GM23248 (cell line): ENCODE measurements around the gene MXRA8. TPM values are rescaled to one million over a fixed set of nuclear protein-coding genes. Genes with fewer than 3 reads are reported as not detected.

ENCODE experiments used
- DNase-seq: peaks from one replicate; pipeline ENCODE4 v3.0.0-alpha.2; 2015
- H2AFZ ChIP-seq: fragments of 200-600 bp; sonication (generic); 2 replicates; pipeline ENCODE4 v1.6.1; 2016; ENCODE audit warnings: antibody characterized with exemption
- H3F3A ChIP-seq: fragments of 200-600 bp; sonication (generic); 2 replicates; pipeline ENCODE4 v1.6.1; 2016; ENCODE audit warnings: mild to moderate bottlenecking, antibody characterized with exemption, mixed run types; ENCODE audit not compliant: insufficient read depth
- H3K27ac ChIP-seq: fragments of 200-600 bp; sonication (generic); 2 replicates; pipeline ENCODE4 v1.5.1; 2016; ENCODE audit warnings: mild to moderate bottlenecking
- H3K27me3 ChIP-seq: fragments of 200-600 bp; sonication (generic); replicated peaks from 2 replicates; pipeline ENCODE4 v1.6.1; 2016; ENCODE audit warnings: mild to moderate bottlenecking; ENCODE audit not compliant: insufficient read depth
- H3K36me3 ChIP-seq: fragments of 200-600 bp; sonication (generic); 2 replicates; pipeline ENCODE4 v1.6.1; 2016; ENCODE audit warnings: low read depth, mild to moderate bottlenecking
- H3K4me1 ChIP-seq: fragments of 200-600 bp; sonication (generic); 2 replicates; pipeline ENCODE4 v1.6.1; 2016; ENCODE audit warnings: mild to moderate bottlenecking; ENCODE audit not compliant: insufficient read depth
- H3K4me2 ChIP-seq: fragments of 200-600 bp; sonication (generic); one replicate; pipeline ENCODE4 v1.6.1; 2016; ENCODE audit warnings: mild to moderate bottlenecking; ENCODE audit not compliant: unreplicated experiment
- H3K4me3 ChIP-seq: fragments of 200-600 bp; sonication (generic); 2 replicates; pipeline ENCODE4 v1.5.1; 2016; ENCODE audit warnings: mild to moderate bottlenecking
- H3K79me2 ChIP-seq: fragments of 200-600 bp; sonication (generic); 2 replicates; pipeline ENCODE4 v1.6.1; 2016; ENCODE audit warnings: mild to moderate bottlenecking; ENCODE audit not compliant: insufficient read depth
- H3K9ac ChIP-seq: fragments of 200-600 bp; sonication (generic); 2 replicates; pipeline ENCODE4 v1.6.1; 2016; ENCODE audit warnings: mild to moderate bottlenecking
- H3K9me2 ChIP-seq: fragments of 200-600 bp; sonication (generic); 2 replicates; pipeline ENCODE4 v1.6.1; 2016; ENCODE audit warnings: mixed run types, mild to moderate bottlenecking, moderate library complexity; ENCODE audit not compliant: insufficient read depth
- H3K9me3 ChIP-seq: fragments of 200-600 bp; sonication (generic); one replicate; pipeline ENCODE4 v1.6.1; 2017; ENCODE audit warnings: low read depth
- H4K20me1 ChIP-seq: fragments of 200-600 bp; sonication (generic); 2 replicates; pipeline ENCODE4 v1.6.0; 2016; ENCODE audit not compliant: insufficient read depth
- EZH2 ChIP-seq: fragments of 200-600 bp; sonication (generic); IDR thresholded peaks from 2 replicates; pipeline ENCODE4 v1.6.1; 2018; ENCODE audit warnings: antibody characterized with exemption, mild to moderate bottlenecking; ENCODE audit not compliant: insufficient read depth, poor library complexity, severe bottlenecking
- EZH2phosphoT487 ChIP-seq: fragments of 200-600 bp; sonication (generic); IDR thresholded peaks from 2 replicates; pipeline ENCODE4 v1.6.1; 2018; ENCODE audit warnings: antibody characterized with exemption, moderate library complexity, mild to moderate bottlenecking, low read depth; ENCODE audit not compliant: insufficient read depth
- WGBS, 2 experiments: methylation state at CpG; one replicate each; pipeline ENCODE4 v1.1.6; 2015 to 2017; ENCODE audit warnings: low lambda C conversion rate in 2 of 2, low coverage in 1 of 2; ENCODE audit errors: missing lambda C conversion rate in 2 of 2; 5-methylcytosine and 5-hydroxymethylcytosine counted together
- in situ Hi-C: fragments of 300-500 bp; cut with MboI; formaldehyde crosslinking; loops from 2 replicates; pipeline ENCODE4 v1.15.0; 2020
- polyA plus RNA-seq: library from polyadenylated mRNA; unstranded; fragments of >200 nt; fragmentation: Nextera tagmentation; extraction: Ambion mirVana; gene quantifications from 2 replicates; pipeline ENCODE4 v1.2.1, GENCODE V29; 2016
- total RNA-seq: library from RNA; depleted of rRNA; stranded (reverse); fragments of >200 nt; shearing (Covaris generic); gene quantifications from 2 replicates; pipeline ENCODE4 v1.2.3, GENCODE V29; 2014

Gene MXRA8
- total and polyA plus RNA-seq, 2 experiments from 2014 or later = 584 to 1,228 TPM

DNA sequence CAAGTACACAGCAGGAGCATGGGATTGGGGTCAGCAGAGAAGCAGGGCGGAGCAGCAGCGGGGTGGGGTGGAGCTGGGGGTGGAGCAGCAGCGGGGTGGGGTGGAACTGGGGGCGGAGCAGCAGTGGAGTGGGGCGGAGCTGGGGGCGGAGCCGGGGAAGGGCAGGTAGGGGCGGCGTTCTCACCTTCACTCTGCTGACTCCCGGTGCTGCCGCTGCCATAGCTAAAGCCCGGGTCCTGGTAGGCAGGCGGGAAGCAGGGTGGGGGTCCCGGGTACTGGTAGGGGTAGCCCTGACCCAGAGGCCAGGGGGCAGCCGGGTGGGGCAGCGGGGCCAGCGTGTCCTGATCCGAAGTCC, 20.6 kb downstream of the MXRA8 start:
- H3K79me2 ChIP-seq = peaks cover 18% of the 10 kb centered on the region; the same call in 1 of the 2 replicates
- no peaks in the 10 kb centered on the region; the same call in 1 of the 2 replicates for H3K36me3 ChIP-seq
- no peak overlapping the region for H3K9ac ChIP-seq
- no peaks in the 10 kb centered on the region for H3K4me1 ChIP-seq
- no peaks in the 10 kb centered on the region for H3F3A ChIP-seq
- H3K9me3 ChIP-seq = no peaks in the 10 kb centered on the region
- H3K27me3 ChIP-seq = no peaks in the 10 kb centered on the region
- no peak for DNase-seq
- no peaks in the 10 kb centered on the region for H4K20me1 ChIP-seq
- H3K4me3 ChIP-seq = no peak overlapping the region
- no peak overlapping the region for H3K4me2 ChIP-seq
- in situ Hi-C loops = no loop called here
- no peak for TF ChIP-seq EZH2
- no peak for TF ChIP-seq EZH2phosphoT487
- WGBS, 2 experiments = 94 to 95% methylated on average over 7 to 18 of the region's 18 CpGs
- no peaks in the 10 kb centered on the region for H3K9me2 ChIP-seq
- no peak overlapping the region for H3K27ac ChIP-seq
- H2AFZ ChIP-seq = no peak overlapping the region

DNA sequence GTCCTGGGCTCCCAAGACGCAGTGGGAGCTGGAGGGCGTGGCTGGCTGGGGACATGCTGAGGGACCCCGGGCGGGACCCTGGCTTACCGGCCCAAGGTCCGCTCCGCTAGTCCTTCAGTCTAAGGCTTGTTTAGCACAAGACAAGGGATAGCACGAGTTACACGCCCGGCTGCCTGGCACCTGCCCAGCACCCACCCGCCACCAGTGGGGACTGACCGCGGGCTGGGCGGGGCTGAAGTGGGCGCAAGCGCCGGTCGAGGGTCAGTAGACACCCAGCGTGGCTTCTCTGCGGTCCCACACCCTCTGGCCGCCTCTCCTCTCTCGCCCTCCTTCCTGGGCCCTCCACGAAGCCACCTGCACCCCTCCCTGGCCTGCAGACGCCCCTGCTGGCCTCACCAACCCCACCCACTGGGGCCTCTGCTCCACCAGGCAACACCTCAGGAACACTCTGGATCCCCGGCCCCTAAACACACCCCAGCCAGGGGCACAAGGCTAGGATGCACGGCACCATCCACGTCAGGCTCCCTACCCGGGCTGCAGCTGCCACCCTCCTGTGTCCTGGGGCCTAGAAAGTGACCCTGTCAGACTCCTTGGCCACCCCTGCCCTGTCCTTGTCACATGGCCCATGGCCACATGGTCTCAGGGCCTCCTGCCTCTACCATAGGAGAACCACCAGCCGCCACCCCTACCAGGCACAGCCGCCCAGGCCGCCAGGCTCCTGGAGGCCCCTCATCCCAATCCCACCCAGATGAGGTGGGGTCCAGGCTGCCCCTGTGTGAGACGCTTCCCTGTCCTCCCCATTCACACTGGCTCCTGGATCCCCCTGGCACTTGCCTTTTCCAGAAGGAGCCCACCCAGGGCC, 21.2 kb downstream of the MXRA8 start:
- Histone ChIP-seq H2AFZ (no peak overlapping the region), H3K27ac (no peak overlapping the region), H3K9me2 (no peaks in the 10 kb centered on the region), H4K20me1 (no peaks in the 10 kb centered on the region), H3K36me3 (no peaks in the 10 kb centered on the region; the same call in 1 of the 2 replicates), H3K9me3 (no peaks in the 10 kb centered on the region), H3K4me1 (no peaks in the 10 kb centered on the region), H3K4me3 (no peak overlapping the region), H3F3A (no peaks in the 10 kb centered on the region), H3K27me3 (no peaks in the 10 kb centered on the region), H3K79me2 (peaks cover 13% of the 10 kb centered on the region; the same call in 1 of the 2 replicates), H3K4me2 (no peak overlapping the region), H3K9ac (no peak overlapping the region)
- DNase-seq = no peak
- 95 to 96% methylated on average over 26 to 31 of the region's 32 CpGs for WGBS, 2 experiments
- in situ Hi-C loops = no loop called here
- TF ChIP-seq EZH2phosphoT487 (no peak), EZH2 (no peak)

DNA sequence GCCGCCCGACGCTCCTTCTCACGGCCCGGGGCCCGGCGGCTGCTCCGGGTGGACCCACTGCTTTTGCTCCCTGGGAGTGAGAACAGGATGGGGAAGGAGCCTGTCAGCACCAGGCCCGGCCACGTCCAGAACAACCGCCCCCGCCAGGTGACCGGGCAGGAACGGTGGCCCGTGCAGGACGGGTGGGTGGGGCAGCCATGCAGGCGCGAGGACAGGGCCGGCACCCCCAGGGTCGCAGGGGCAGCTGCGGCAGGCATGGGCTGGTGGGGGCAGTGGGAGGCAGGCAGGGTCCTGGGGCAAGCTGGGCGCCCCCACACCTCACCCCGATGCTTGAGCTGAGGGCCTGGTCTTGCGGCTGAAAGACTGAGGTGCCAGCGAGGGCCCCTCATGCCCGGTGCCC, 21.9 kb downstream of the MXRA8 start:
- no peaks in the 10 kb centered on the region; the same call in 1 of the 2 replicates for H3K36me3 ChIP-seq
- 96 to 97% methylated on average over 17 to 26 of the region's 26 CpGs for WGBS, 2 experiments
- no peak for TF ChIP-seq EZH2phosphoT487

DNA sequence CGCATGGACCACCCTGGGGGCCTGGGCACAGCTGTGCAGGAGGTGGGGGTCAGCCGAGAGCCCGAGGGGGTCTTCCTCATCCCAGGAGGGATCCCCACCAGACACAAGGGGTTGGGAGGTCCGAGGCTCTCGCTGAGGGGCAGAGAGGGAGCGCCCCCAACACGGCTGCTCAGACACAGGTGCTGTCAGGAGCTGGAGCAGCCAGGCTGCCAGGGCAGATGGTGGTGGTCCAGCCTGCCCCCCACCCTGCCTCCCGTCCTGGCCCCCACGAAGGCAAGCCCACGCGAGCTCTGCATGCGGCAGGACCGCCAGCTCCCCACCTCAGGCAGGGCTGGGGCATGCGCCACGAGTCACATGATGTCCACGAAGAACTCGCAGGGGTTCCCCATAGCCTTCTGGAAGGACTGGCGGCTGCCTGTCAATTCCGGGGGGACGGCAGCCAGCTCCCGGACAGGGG, 22.5 kb downstream of the MXRA8 start:
- no peak overlapping the region for H2AFZ ChIP-seq
- H3K4me2 ChIP-seq = no peak overlapping the region
- in situ Hi-C loops = no loop called here
- no peak overlapping the region for H3K4me3 ChIP-seq
- no peaks in the 10 kb centered on the region; the same call in 1 of the 2 replicates for H3K36me3 ChIP-seq
- no peaks in the 10 kb centered on the region for H4K20me1 ChIP-seq
- DNase-seq = no peak
- peaks cover 7% of the 10 kb centered on the region for H3K4me1 ChIP-seq
- no peak overlapping the region for H3K27ac ChIP-seq
- no peak overlapping the region for H3K9ac ChIP-seq
- WGBS, 2 experiments = 90 to 94% methylated on average over 17 to 20 of the region's 21 CpGs
- no peaks in the 10 kb centered on the region for H3K9me2 ChIP-seq
- no peak for TF ChIP-seq EZH2phosphoT487
- no peak for TF ChIP-seq EZH2
- H3F3A ChIP-seq = no peaks in the 10 kb centered on the region
- no peaks in the 10 kb centered on the region for H3K27me3 ChIP-seq
- peaks cover 2% of the 10 kb centered on the region; the same call in 1 of the 2 replicates for H3K79me2 ChIP-seq
- no peaks in the 10 kb centered on the region for H3K9me3 ChIP-seq

More for the DNA sequence above, 21.9 kb downstream of the MXRA8 start:
- no peaks in the 10 kb centered on the region for H3K9me3 ChIP-seq
- no peak overlapping the region for H2AFZ ChIP-seq
- no peak for DNase-seq
- no peaks in the 10 kb centered on the region for H3F3A ChIP-seq
- no peak overlapping the region for H3K27ac ChIP-seq
- H4K20me1 ChIP-seq = no peaks in the 10 kb centered on the region
- in situ Hi-C loops = no loop called here
- H3K9me2 ChIP-seq = no peaks in the 10 kb centered on the region
- peaks cover under 1% of the 10 kb centered on the region for H3K4me1 ChIP-seq
- no peak overlapping the region for H3K9ac ChIP-seq
- H3K27me3 ChIP-seq = no peaks in the 10 kb centered on the region
- no peak overlapping the region for H3K4me3 ChIP-seq
- peaks cover 8% of the 10 kb centered on the region; the same call in 1 of the 2 replicates for H3K79me2 ChIP-seq
- H3K4me2 ChIP-seq = no peak overlapping the region
